Measurements from ENCODE around the gene DMXL1. TPM values are rescaled to one million over a fixed set of nuclear protein-coding genes. Genes with fewer than 3 reads are reported as not detected.

Gene DMXL1
- polyA plus RNA-seq, 1 experiment = 8.5 TPM

GRCh38 chr5:119218830-119219782, 148.2 kb downstream of the DMXL1 start:
- CTCF ChIA-PET = interaction anchor here (1.1 to 1.2 kb wide), 2 partner anchors 18 to 23 kb away, joined by 3 read pairs; no protein-coding TSS in a partner anchor
- TF ChIP-seq CTCF (IDR thresholded peaks at IDR 0.05; ENCODE audit: insufficient read depth, low read depth, low read length) = no peak
- POLR2A ChIA-PET = no interaction called here
- DNase-seq (ENCODE audit: low read depth) = no peak
- H3K4me3 ChIP-seq (ENCODE audit: low read depth, low read length) = no peak overlapping the region
- no peaks in the 10 kb centered on the region for H3K27me3 ChIP-seq (ENCODE audit: control insufficient read depth, insufficient read depth, low read length)
- H3K36me3 ChIP-seq (ENCODE audit: control insufficient read depth, insufficient read depth, low read length) = no peaks in the 10 kb centered on the region

- H3K36me3 ChIP-seq (ENCODE audit: control insufficient read depth, insufficient read depth, low read length) = no peaks in the 10 kb centered on the region
- no peak for TF ChIP-seq CTCF (IDR thresholded peaks at IDR 0.05; ENCODE audit: insufficient read depth, low read depth, low read length)
- CTCF ChIA-PET = interaction anchor here (0.8 to 1.5 kb wide), 5 partner anchors 11 to 30 kb away, joined by 3 to 5 read pairs (median 3); no protein-coding TSS in a partner anchor
- H3K27me3 ChIP-seq (ENCODE audit: control insufficient read depth, insufficient read depth, low read length) = no peaks in the 10 kb centered on the region
- H3K4me3 ChIP-seq (ENCODE audit: low read depth, low read length) = no peak overlapping the region
- POLR2A ChIA-PET = no interaction called here
- DNase-seq (ENCODE audit: low read depth) = no peak
Observed at GRCh38 chr5:119220576-119221197, 149.8 kb downstream of the DMXL1 start.

GRCh38 chr5:119221330-119221729, 150.4 kb downstream of the DMXL1 start:
- ChIA-PET CTCF (interaction anchor here (0.8 to 1.5 kb wide), 3 partner anchors 10 to 31 kb away, joined by 3 to 5 read pairs (median 4); no protein-coding TSS in a partner anchor), POLR2A (no interaction called here)
- no peak for TF ChIP-seq CTCF (IDR thresholded peaks at IDR 0.05; ENCODE audit: insufficient read depth, low read depth, low read length)
- Histone ChIP-seq H3K4me3 (ENCODE audit: low read depth, low read length) (no peak overlapping the region), H3K36me3 (ENCODE audit: control insufficient read depth, insufficient read depth, low read length) (no peaks in the 10 kb centered on the region), H3K27me3 (ENCODE audit: control insufficient read depth, insufficient read depth, low read length) (no peaks in the 10 kb centered on the region)
- no peak for DNase-seq (ENCODE audit: low read depth)

- Histone ChIP-seq H3K36me3 (ENCODE audit: control insufficient read depth, insufficient read depth, low read length) (no peaks in the 10 kb centered on the region), H3K27me3 (ENCODE audit: control insufficient read depth, insufficient read depth, low read length) (no peaks in the 10 kb centered on the region), H3K4me3 (ENCODE audit: low read depth, low read length) (no peak overlapping the region)
- no peak for TF ChIP-seq CTCF (IDR thresholded peaks at IDR 0.05; ENCODE audit: insufficient read depth, low read depth, low read length)
- POLR2A ChIA-PET = no interaction called here
- DNase-seq (ENCODE audit: low read depth) = no peak
- CTCF ChIA-PET = no interaction called here
Observed at GRCh38 chr5:119229950-119230349, 159.1 kb downstream of the DMXL1 start.

All from BJ (cell line).